Keratinocyte (primary cell): Measurements from ENCODE around the gene MRFAP1. TPM values are rescaled to one million over a fixed set of nuclear protein-coding genes. Genes with fewer than 3 reads are reported as not detected.

Experiments used
- DNase-seq: peaks from one replicate; pipeline ENCODE4 v3.0.0-alpha.2; 2011; ENCODE audit warnings: low read depth, missing footprints, low spot score
- FAIRE-seq: peaks from 2 replicates; lab custom pipeline; 2011; peaks lifted over from hg19 to GRCh38; lab: Jason Lieb, UNC
- H2AFZ ChIP-seq: 2 replicates; pipeline ENCODE4 v1.6.0; 2012; ENCODE audit warnings: low read length, control low read depth, inconsistent platforms; ENCODE audit not compliant: control insufficient read depth
- H3K27ac ChIP-seq: 2 replicates; pipeline ENCODE4 v1.5.1; 2011; ENCODE audit warnings: low read length; ENCODE audit not compliant: control insufficient read depth, insufficient read depth
- H3K27me3 ChIP-seq: 3 replicates; pipeline ENCODE4 v1.6.0; 2011; ENCODE audit warnings: low read length; ENCODE audit not compliant: control insufficient read depth, insufficient read depth; ENCODE audit errors: extremely low read depth
- H3K36me3 ChIP-seq, 2 experiments: 2 replicates in 1 of 2; 3 replicates in 1 of 2; pipeline ENCODE4 v1.5.1; 2011; ENCODE audit warnings: low read length in 2 of 2, mild to moderate bottlenecking in 1 of 2; ENCODE audit not compliant: control insufficient read depth in 2 of 2, insufficient read depth in 2 of 2; ENCODE audit errors: extremely low read depth in 1 of 2
- H3K4me1 ChIP-seq: 3 replicates; pipeline ENCODE4 v1.5.1; 2011; ENCODE audit warnings: low read length; ENCODE audit not compliant: control insufficient read depth, insufficient read depth; ENCODE audit errors: extremely low read depth
- H3K4me2 ChIP-seq: 3 replicates; pipeline ENCODE4 v1.6.0; 2011; ENCODE audit warnings: low read depth, low read length; ENCODE audit not compliant: control insufficient read depth, insufficient read depth; ENCODE audit errors: extremely low read depth
- H3K4me3 ChIP-seq, 3 experiments: fragments of 200-600 bp in 1 of 3; sonication (generic) in 1 of 3; 2 replicates in 2 of 3; 3 replicates in 1 of 3; pipeline ENCODE4 v1.5.1; 2011 to 2016; ENCODE audit warnings: low read length in 3 of 3, mild to moderate bottlenecking in 3 of 3, control low read depth in 2 of 3, inconsistent platforms in 1 of 3, low read depth in 1 of 3, mixed read lengths in 1 of 3, mixed run types in 1 of 3, moderate library complexity in 1 of 3; ENCODE audit not compliant: control insufficient read depth in 2 of 3, insufficient read depth in 2 of 3; ENCODE audit errors: extremely low read depth in 1 of 3
- H3K79me2 ChIP-seq: 2 replicates; pipeline ENCODE4 v1.6.0; 2012; ENCODE audit warnings: low read length; ENCODE audit not compliant: control insufficient read depth, insufficient read depth
- H3K9ac ChIP-seq: 3 replicates; pipeline ENCODE4 v1.6.0; 2011; ENCODE audit warnings: low read length; ENCODE audit not compliant: control insufficient read depth, insufficient read depth; ENCODE audit errors: extremely low read depth
- H3K9me1 ChIP-seq: 3 replicates; pipeline ENCODE4 v1.6.0; 2011; ENCODE audit warnings: low read length; ENCODE audit not compliant: control insufficient read depth, insufficient read depth; ENCODE audit errors: extremely low read depth
- H3K9me3 ChIP-seq: 2 replicates; pipeline ENCODE4 v1.5.1; 2012; ENCODE audit warnings: low read depth, low read length; ENCODE audit not compliant: control insufficient read depth
- H4K20me1 ChIP-seq: 3 replicates; pipeline ENCODE4 v1.6.0; 2011; ENCODE audit warnings: low read length; ENCODE audit not compliant: control insufficient read depth, insufficient read depth; ENCODE audit errors: extremely low read depth
- EZH2 ChIP-seq: IDR thresholded peaks from one replicate; pipeline ENCODE4 v1.6.1; 2012; ENCODE audit warnings: inconsistent platforms, mild to moderate bottlenecking, low read length, moderate library complexity
- dilution Hi-C: fragments of 300-500 bp; cut with MboI; formaldehyde crosslinking; loops from one replicate; pipeline ENCODE4 v1.7.0; 2020; ENCODE audit warnings: low sequenced_read_pairs; ENCODE audit not compliant: extremely low pct_ligation_motif_present
- polyA plus RNA-seq, 5 experiments: library from polyadenylated mRNA; depleted of rRNA in 3 of 5; stranded (reverse) in 3 of 5; stranded (forward) in 1 of 5; unstranded in 1 of 5; fragments of >200 nt; gene quantifications; 1 replicate in 1 of 5; 2 replicates in 3 of 5; 3 replicates in 1 of 5; pipeline versions ENCODE4 v1.2.1 to v1.2.3, GENCODE V29; 2011 to 2012; ENCODE audit warnings: missing spikeins in 2 of 5, low read depth in 1 of 5, low replicate concordance in 1 of 5
- TF ChIP-seq, protein P1 (sequence below), 3 experiments: IDR thresholded peaks in 1 of 3; conservative IDR thresholded peaks in 1 of 3; optimal IDR thresholded peaks in 1 of 3; 2 replicates in 2 of 3; 3 replicates in 1 of 3; pipeline versions ENCODE3 to v1.5.1; 2011; ENCODE audit warnings: low read length in 3 of 3, mild to moderate bottlenecking in 3 of 3, moderate library complexity in 2 of 3, control low read depth in 1 of 3, inconsistent platforms in 1 of 3; ENCODE audit not compliant: insufficient read depth in 2 of 3; ENCODE audit errors: extremely low read depth in 1 of 3

MRFAP1 gene
- polyA plus RNA-seq, 1 donor (not counting 4 experiments of a cell fraction or from before 2014, with no cell fraction given): 275 TPM

DNA sequence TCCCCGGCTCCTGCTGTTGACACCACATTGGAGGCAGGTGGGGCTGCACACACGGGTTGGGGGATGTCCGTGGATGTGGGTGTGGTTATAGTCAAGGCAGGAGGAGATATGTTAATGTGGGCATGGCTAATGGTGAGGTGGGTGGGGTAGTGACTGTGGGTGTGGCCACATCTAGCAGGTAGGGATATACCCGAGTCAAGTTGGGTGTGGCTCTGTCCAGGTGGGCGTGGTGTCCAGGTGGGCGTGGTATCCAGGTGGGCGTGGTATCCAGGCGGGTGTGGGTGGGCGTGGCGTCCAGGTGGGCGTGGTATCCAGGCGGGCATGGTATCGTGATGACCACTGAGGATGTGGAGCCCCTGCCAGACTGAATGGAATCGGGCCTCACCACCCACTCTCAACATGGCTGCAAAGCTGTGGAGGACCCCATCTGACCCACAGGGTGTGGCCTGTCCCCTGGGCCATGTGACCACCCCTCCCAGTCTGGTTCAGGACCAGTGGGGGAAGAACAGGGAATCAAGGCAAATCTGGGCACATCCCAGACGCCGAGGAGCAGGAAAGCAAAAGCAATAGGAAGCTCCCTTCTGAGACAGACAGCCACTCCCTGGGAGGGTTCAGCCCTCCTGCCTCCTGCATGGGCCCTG is 44.5 kb upstream of the MRFAP1 start:
- H3K9ac ChIP-seq: no peak overlapping the region
- no peaks in the 10 kb centered on the region for H4K20me1 ChIP-seq
- FAIRE-seq (no peak), DNase-seq (no peak)
- no peaks in the 10 kb centered on the region for H3K9me1 ChIP-seq
- H3K4me2 ChIP-seq: no peak overlapping the region
- dilution Hi-C loops: no loop called here
- H3K4me1 ChIP-seq: no peaks in the 10 kb centered on the region
- no peaks in the 10 kb centered on the region for H3K27me3 ChIP-seq
- no peak overlapping the region for H3K27ac ChIP-seq
- TF ChIP-seq EZH2: no peak
- TF ChIP-seq, protein P1, sequence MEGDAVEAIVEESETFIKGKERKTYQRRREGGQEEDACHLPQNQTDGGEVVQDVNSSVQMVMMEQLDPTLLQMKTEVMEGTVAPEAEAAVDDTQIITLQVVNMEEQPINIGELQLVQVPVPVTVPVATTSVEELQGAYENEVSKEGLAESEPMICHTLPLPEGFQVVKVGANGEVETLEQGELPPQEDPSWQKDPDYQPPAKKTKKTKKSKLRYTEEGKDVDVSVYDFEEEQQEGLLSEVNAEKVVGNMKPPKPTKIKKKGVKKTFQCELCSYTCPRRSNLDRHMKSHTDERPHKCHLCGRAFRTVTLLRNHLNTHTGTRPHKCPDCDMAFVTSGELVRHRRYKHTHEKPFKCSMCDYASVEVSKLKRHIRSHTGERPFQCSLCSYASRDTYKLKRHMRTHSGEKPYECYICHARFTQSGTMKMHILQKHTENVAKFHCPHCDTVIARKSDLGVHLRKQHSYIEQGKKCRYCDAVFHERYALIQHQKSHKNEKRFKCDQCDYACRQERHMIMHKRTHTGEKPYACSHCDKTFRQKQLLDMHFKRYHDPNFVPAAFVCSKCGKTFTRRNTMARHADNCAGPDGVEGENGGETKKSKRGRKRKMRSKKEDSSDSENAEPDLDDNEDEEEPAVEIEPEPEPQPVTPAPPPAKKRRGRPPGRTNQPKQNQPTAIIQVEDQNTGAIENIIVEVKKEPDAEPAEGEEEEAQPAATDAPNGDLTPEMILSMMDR (optimal IDR thresholded peaks at IDR 0.05 in 1 of 3, IDR thresholded peaks at IDR 0.05 in 1 of 3, conservative IDR thresholded peaks at IDR 0.05 in 1 of 3; ENCODE audit: extremely low read depth in 1 of 3, insufficient read depth in 2 of 3, low read length in 3 of 3): no peak
- no peak overlapping the region for H2AFZ ChIP-seq
- no peaks in the 10 kb centered on the region for H3K9me3 ChIP-seq
- H3K4me3 ChIP-seq: no peak overlapping the region
- H3K79me2 ChIP-seq: no peaks in the 10 kb centered on the region
- H3K36me3 ChIP-seq: peaks cover 0 to 15% of the 10 kb centered on the region in 2 experiments

DNA sequence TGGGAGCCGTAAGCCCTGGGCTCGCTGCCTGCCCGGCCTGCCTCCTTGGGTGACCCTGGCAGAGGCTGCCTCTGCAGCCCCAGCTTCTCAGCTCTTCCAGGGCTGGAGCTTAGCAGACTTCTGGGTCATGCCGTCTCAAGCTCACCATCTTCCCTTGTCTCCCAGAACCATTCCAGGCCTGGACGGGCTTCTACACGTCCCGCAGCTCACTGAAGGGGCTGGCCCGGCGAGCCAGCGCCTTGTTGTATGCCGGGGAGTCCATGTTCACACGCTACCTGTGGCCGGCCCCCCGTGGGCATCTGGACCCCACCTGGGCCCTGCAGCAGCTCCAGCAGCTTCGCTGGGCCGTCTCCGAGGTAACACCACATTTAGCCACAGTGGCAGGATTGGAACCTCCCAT is 43.5 kb upstream of the MRFAP1 start:
- H4K20me1 ChIP-seq: no peaks in the 10 kb centered on the region
- no peaks in the 10 kb centered on the region for H3K79me2 ChIP-seq
- no peaks in the 10 kb centered on the region for H3K9me1 ChIP-seq
- H3K27me3 ChIP-seq: no peaks in the 10 kb centered on the region
- DNase-seq: no peak
- H3K9ac ChIP-seq: no peak overlapping the region
- no peak overlapping the region for H3K27ac ChIP-seq
- H3K4me3 ChIP-seq: no peak overlapping the region
- dilution Hi-C loops: no loop called here
- no peaks in the 10 kb centered on the region for H3K4me1 ChIP-seq
- no peak for FAIRE-seq
- no peaks in the 10 kb centered on the region for H3K9me3 ChIP-seq
- TF ChIP-seq EZH2: no peak
- TF ChIP-seq, protein P1 (optimal IDR thresholded peaks at IDR 0.05 in 1 of 3, IDR thresholded peaks at IDR 0.05 in 1 of 3, conservative IDR thresholded peaks at IDR 0.05 in 1 of 3; ENCODE audit: extremely low read depth in 1 of 3, insufficient read depth in 2 of 3, low read length in 3 of 3): no peak
- peaks cover 0 to 17% of the 10 kb centered on the region in 2 experiments for H3K36me3 ChIP-seq
- no peak overlapping the region for H2AFZ ChIP-seq
- H3K4me2 ChIP-seq: no peak overlapping the region
